Measurements from ENCODE around the gene DNAJB6.

Gene DNAJB6

GRCh38 chr7:157441023-157441399, 104.2 kb downstream of the DNAJB6 start:
- DNase-seq (ENCODE audit: low read depth, low spot score): no peak
- no peak for TF ChIP-seq CTCF (IDR thresholded peaks at IDR 0.05; ENCODE audit: low read depth, low read length)
- in situ Hi-C loops (cut with HindIII; ENCODE audit: low sequenced_read_pairs): no loop called here
- no peak overlapping the region for H3K4me3 ChIP-seq (ENCODE audit: low read depth, low read length)

- DNase-seq (ENCODE audit: low read depth, low spot score): no peak
- H3K4me3 ChIP-seq (ENCODE audit: low read depth, low read length): no peak overlapping the region
- in situ Hi-C loops (cut with HindIII; ENCODE audit: low sequenced_read_pairs): no loop called here
- TF ChIP-seq CTCF (IDR thresholded peaks at IDR 0.05; ENCODE audit: low read depth, low read length): no peak
These were observed 105.7 kb downstream of the DNAJB6 start for GRCh38 chr7:157442456-157442855.

GRCh38 chr7:157442993-157443831, 106.4 kb downstream of the DNAJB6 start:
- no peak for DNase-seq (ENCODE audit: low read depth, low spot score)
- H3K4me3 ChIP-seq (ENCODE audit: low read depth, low read length): no peak overlapping the region

DNA sequence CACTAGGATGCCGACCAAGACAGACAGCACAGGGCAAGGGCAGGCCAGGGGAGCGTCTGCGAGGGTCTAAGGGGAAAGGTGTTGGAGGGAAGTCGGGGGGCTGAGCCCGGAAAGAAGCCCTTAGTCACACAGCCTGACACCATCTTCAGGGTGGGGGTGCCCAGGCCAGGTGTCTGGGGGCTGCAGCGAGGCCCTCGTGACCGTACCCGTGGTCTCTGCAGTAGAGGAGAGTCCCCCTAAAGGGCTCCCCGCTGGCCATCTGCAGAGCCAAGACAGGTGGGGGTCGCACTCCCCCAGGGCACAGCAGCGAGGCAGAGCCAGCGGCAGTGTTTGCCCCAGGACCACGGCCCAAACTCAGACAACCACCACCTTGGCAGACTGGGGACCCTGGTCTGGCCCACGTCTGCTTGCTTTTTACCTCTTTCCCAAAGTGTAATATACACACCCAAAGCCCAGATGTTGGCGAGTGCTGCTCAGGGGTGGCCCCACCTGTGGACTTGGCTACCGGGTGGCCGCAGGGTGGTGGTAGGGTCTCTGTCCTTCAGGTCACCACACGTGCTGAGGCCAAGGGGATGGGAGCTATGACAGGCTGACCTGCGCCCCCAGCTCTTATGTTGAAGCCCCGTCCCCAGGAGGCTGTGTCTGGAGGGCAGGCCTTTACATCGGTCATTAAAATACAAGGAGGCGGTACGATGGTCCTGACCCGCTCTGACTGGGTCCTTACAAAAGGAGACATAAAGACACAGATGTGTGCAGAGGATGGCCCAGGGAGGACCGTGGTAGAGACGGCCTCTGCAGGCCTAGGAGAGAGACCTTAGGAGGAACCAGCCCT, 107.4 kb downstream of the DNAJB6 start:
- no peak overlapping the region for H3K4me3 ChIP-seq (ENCODE audit: low read depth, low read length)
- in situ Hi-C loops (cut with HindIII; ENCODE audit: low sequenced_read_pairs): no loop called here
- DNase-seq (ENCODE audit: low read depth, low spot score): no peak
- no peak for TF ChIP-seq CTCF (IDR thresholded peaks at IDR 0.05; ENCODE audit: low read depth, low read length)

More at GRCh38 chr7:157442993-157443831, 106.4 kb downstream of the DNAJB6 start:
- in situ Hi-C loops (cut with HindIII; ENCODE audit: low sequenced_read_pairs): no loop called here
- TF ChIP-seq CTCF (IDR thresholded peaks at IDR 0.05; ENCODE audit: low read depth, low read length): no peak

DNA sequence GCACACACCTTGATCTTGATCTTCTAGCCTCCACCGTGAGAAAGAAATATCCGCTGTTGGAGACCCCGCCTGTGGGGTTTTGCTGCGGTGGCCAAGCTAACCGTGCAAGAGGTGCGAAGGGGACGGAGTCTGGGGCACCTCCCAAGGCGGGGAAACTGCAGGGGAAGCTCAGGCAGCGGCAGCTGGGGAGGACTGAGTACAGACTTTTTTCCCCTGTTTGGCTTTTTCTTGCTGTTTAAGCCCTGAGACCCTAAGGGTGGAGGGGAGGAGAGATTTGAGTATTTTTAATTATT, 108.0 kb downstream of the DNAJB6 start:
- in situ Hi-C loops (cut with HindIII; ENCODE audit: low sequenced_read_pairs): no loop called here
- no peak for TF ChIP-seq CTCF (IDR thresholded peaks at IDR 0.05; ENCODE audit: low read depth, low read length)
- no peak overlapping the region for H3K4me3 ChIP-seq (ENCODE audit: low read depth, low read length)

GRCh38 chr7:157445246-157445955, 108.6 kb downstream of the DNAJB6 start:
- TF ChIP-seq CTCF (IDR thresholded peaks at IDR 0.05; ENCODE audit: low read depth, low read length): no peak
- in situ Hi-C loops (cut with HindIII; ENCODE audit: low sequenced_read_pairs): no loop called here
- no peak for DNase-seq (ENCODE audit: low read depth, low spot score)
- no peak overlapping the region for H3K4me3 ChIP-seq (ENCODE audit: low read depth, low read length)

More for the DNA sequence above, 108.0 kb downstream of the DNAJB6 start:
- no peak for DNase-seq (ENCODE audit: low read depth, low spot score)
